IPS-20b (cell line): ENCODE data around the gene PPP4R3B.

ENCODE experiments used
- H3K27ac ChIP-seq: one replicate; pipeline ENCODE4 v1.5.1; 2013; ENCODE audit warnings: low read length
- H3K27me3 ChIP-seq: 2 replicates; pipeline ENCODE4 v1.6.1; 2013; ENCODE audit warnings: mild to moderate bottlenecking, low read length, inconsistent platforms; ENCODE audit not compliant: insufficient read depth
- H3K36me3 ChIP-seq: 2 replicates; pipeline ENCODE4 v1.6.1; 2013; ENCODE audit warnings: low read depth, mild to moderate bottlenecking, inconsistent platforms, low read length, moderate library complexity; ENCODE audit not compliant: insufficient read depth
- H3K4me1 ChIP-seq: 2 replicates; pipeline ENCODE4 v1.6.1; 2013; ENCODE audit warnings: mild to moderate bottlenecking, control low read depth, inconsistent platforms, low read length, moderate library complexity; ENCODE audit not compliant: insufficient read depth
- H3K4me3 ChIP-seq: 2 replicates; pipeline ENCODE4 v1.5.1; 2013; ENCODE audit warnings: mild to moderate bottlenecking, low read length, inconsistent platforms
- H3K9ac ChIP-seq: 2 replicates; pipeline ENCODE4 v1.6.1; 2013; ENCODE audit warnings: low read depth, mild to moderate bottlenecking, inconsistent platforms, low read length, moderate library complexity
- H3K9me3 ChIP-seq: 2 replicates; pipeline ENCODE4 v1.6.1; 2013; ENCODE audit warnings: mild to moderate bottlenecking, low read depth, low read length, inconsistent platforms; ENCODE audit not compliant: insufficient read depth

Gene PPP4R3B

GRCh38 chr2:55498582-55498981 lies 118.8 kb downstream of the PPP4R3B start:
- Histone ChIP-seq H3K27ac (no peak overlapping the region), H3K36me3 (no peaks in the 10 kb centered on the region), H3K4me1 (no peaks in the 10 kb centered on the region), H3K4me3 (no peak overlapping the region), H3K9me3 (no peaks in the 10 kb centered on the region), H3K9ac (no peak overlapping the region), H3K27me3 (no peaks in the 10 kb centered on the region)
